Stimulated activated CD4-positive, alpha-beta T cell treated with anti-CD3 and anti-CD28 coated beads, Interleukin-2, amount 100 ng/mL, for 48 hours (primary cell): Measurements from ENCODE around the gene RAB6B.

Experiments used
- DNase-seq, 2 donors: peaks; one replicate each; pipeline ENCODE4 v3.0.0-alpha.2; 2020

RAB6B gene

GRCh38 chr3:133855772-133856171 is 39.9 kb downstream of the RAB6B start:
- no peak for DNase-seq

DNA sequence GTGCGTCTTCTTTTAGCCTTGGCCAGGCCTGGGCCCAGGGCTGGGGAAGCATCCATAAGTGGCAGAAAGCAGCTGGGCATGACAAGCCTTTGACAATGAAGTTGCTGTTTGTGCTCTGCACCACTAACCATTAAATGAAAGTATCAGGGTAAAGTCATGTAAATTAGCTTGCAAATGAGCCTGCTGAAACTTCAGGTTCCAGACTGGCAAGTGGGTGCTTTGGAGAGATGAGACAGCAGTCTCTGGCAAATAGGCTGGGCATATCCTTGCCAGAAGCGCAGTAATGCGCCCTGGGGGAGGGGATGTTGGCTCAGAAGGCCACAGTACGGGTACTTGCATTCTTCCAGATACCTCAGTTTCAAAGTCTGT is 40.7 kb downstream of the RAB6B start:
- no peak for DNase-seq

DNA sequence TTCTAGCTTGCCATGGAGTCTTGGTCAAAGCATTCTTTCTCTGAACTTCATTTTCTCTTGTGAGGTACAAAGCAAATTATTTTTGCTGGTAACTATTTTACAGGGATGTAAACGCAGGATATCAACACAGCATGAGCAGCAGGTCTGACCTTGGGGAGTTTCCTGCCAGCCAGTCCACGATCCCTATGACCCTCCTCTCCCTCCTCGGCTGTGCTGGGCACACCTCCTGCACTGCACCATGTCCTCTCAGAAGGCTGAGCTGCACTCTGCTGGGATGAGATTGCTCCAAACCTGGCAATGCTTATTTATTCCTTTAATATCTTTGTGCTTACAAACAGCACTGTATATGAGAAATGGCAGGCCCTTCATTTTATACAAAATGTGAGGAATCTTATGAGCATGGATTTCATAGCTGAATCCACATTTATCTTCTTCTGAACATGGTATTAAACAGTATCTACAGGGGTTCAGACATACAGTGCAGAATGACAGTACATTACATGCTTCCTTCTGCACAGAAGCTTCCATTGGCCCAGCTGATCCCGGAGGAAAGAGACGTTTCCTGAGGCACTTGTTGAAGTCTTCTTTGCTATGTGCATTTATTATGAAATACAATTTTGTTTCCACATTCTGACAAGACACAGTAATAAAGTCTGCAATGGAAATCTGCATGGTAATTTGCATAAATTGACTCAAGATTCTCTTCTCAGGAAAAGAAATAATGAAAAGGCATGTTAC is 41.2 kb downstream of the RAB6B start:
- DNase-seq = no peak

GRCh38 chr3:133853925-133854227 is 41.8 kb downstream of the RAB6B start:
- no peak for DNase-seq

DNA sequence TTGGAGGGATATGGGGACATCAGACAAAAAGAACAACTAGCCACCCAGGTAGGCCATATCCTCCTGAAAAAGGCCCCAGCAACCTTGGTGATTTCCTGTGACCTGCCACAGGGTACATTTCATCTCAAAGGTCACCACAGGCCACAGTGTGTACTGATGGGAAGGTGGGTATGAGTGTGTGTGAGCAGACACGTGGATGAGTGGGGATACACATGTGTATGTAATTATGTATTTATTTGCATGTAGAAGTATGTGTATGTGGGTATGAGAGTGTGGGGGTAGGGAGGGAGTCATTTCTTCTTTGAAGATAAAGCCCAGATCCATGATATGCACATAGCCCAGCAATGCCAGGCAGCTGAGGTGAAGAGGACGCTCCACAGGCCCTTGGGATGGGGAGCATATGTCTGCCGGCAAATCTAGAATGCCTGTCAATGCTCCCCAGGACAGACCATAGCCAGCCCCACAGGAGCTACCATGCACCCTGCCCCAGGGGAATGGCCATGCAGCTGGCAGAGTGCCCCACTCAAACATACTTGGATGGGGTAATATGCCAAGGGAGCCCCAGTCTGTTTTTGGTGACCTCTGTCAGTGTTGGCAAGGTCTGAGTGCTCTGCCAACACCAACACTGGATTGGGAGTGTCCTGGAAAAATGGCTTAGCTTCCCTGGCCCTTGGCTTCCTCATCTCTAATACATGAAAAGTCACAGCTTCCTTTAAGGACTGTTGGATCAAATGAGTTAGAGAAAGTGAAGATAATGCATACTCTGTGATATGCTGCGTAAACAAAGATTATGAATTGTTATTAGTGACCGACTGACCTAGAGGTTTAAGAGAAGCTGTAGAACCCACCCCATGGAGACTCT is 42.4 kb downstream of the RAB6B start:
- no peak for DNase-seq

GRCh38 chr3:133851931-133852330 is 43.8 kb downstream of the RAB6B start:
- no peak for DNase-seq

DNA sequence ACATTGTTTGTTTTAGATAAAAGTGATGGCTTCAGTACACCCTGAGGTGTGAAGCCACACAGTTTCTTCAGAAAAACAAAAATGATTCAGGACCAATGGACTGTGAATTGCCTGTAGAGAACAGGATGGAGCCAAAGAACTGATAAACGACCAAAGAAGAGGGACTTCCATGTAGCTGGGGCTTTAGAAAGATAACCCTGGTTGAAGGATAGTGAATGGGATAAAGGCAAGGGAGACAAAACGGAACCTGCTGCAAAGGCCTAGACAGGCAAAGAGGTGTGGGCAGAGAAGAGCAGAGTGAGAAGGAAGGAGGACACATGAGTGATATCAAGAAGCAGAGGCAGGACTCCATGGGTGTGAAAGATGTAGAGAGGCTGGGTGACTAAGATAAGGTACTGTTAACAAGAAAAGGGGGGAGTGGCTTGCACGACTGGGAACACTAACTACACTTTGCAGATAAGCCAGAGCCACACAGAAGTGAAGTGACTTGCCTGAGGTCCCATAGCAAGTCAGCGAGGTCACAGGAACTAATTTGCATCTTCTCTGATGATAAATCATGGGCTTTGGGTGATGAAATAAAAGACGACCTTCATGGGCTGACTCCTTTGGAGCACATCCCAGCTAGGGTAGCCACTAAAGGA is 44.3 kb downstream of the RAB6B start:
- no peak for DNase-seq

- DNase-seq = no peak
These were observed 45.6 kb downstream of the RAB6B start for GRCh38 chr3:133850034-133850433.

DNA sequence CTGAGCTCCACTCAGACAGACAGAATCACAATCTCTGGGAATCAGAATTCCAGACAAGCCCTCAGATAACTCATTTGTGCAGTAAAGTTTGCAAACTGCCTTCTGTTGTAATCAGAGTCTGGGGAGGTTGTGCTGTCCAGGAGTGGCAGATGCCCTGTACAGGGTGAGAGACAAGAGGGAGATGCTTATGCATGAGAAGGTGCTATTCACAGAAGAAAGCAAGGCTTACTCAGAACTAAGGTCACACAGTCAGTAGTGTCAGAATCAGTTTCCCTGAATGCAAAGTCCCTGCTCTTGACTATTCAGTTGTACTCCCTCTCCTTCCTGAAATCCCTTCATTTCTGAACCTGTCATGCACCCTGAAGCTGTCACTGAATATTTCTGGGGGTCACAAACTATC is 46.3 kb downstream of the RAB6B start:
- no peak for DNase-seq

GRCh38 chr3:133845127-133845526 is 50.6 kb downstream of the RAB6B start:
- no peak for DNase-seq

- no peak for DNase-seq
These were observed 52.0 kb downstream of the RAB6B start for GRCh38 chr3:133843634-133844033.

DNA sequence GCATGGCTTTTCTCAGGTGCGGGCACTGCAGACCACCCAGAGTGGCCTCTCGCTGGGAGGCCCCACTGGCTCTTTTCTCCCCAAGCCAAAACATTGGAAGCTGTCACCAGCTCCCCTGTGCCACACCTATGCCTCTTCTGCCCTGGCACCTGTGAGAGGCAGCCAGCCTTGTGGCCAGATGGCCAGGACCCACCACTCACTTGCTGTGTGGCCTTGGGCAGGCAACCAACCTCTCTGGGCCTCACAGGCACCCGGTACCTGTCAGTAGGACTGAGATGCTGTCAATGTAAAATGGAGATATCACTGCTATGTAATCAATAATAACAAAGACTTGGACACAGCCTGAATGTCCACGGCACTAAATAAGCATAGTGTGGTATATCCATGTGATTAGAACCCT is 53.5 kb downstream of the RAB6B start:
- no peak for DNase-seq

GRCh38 chr3:133841196-133841595 is 54.5 kb downstream of the RAB6B start:
- DNase-seq = no peak

- no peak for DNase-seq
These were observed 54.9 kb downstream of the RAB6B start for GRCh38 chr3:133840767-133841166.

GRCh38 chr3:133840055-133840737 is 55.5 kb downstream of the RAB6B start:
- no peak for DNase-seq

DNA sequence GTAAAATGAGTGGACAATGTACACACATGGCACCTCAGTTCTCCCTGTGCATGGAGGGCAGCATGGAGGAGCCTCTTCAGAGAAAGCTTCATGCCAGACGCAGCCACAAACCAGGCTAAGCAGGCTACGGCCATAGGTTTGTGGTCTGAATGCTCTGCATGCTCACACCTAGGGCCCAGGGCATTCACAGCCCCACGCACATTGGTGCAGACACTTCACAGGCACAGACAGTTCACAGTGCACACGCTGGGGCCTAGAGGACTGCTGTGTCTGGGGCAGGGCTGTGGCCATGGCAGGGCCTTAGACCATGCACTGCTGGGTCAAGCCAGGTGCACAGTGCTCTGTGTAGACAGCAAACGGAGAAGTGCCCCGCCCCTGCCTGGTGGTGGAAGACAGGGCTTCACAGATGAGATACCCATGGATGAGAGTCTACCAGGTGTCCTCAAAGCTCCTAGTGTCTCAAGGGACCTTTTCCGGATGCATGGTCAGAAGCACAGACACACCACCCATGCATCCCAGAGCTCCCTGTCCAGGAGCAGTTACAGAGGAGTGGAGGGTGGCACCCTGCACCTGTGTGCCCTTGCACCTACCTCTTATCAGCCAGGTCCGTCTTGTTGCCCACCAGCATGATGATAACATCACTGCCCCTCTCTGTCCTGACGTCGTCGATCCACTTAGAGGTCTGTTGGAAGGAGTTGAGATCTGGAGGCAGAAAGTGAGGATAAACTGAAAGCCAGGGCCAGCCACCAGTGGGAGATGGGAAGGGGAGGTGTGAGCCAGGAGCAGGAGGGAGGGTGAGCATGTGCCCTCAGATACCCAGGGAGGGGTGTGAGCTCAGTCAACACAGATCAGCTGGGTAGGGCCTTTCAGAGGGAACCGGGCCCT is 56.5 kb downstream of the RAB6B start:
- no peak for DNase-seq

GRCh38 chr3:133838296-133838789 is 57.3 kb downstream of the RAB6B start:
- no peak for DNase-seq

GRCh38 chr3:133837487-133838295 is 58.0 kb downstream of the RAB6B start:
- no peak for DNase-seq

GRCh38 chr3:133836497-133837158 is 59.1 kb downstream of the RAB6B start:
- no peak for DNase-seq

GRCh38 chr3:133835961-133836360 is 59.7 kb downstream of the RAB6B start:
- DNase-seq = no peak

DNA sequence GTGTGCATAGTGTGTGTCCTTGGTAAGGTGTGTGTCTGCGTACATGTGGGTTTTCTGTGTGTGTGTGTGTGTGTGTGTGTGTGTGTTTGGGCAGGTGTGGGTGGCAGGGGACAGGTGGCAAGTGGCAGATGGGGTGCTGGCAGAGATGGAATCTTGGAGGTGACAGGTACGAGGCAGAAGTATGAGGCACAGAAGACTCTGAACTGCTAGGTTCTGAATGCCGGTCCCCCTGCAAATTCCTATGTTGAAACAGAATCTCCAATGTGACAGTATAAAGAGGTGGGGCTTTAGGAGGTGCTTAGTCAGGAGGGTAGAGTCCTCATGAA is 60.3 kb downstream of the RAB6B start:
- DNase-seq = no peak
